Fibroblast of pulmonary artery (primary cell): ENCODE results near the gene GLS.

Source experiments
- DNase-seq: peaks from one replicate; pipeline ENCODE4 v3.0.0-alpha.2; 2010; ENCODE audit warnings: low read depth
- H3K4me3 ChIP-seq: replicated peaks from 2 replicates; pipeline ENCODE4 v1.5.1; 2011; ENCODE audit warnings: low read depth, mild to moderate bottlenecking, control low read depth, low read length, moderate library complexity
- TF ChIP-seq, protein P1 (sequence below): IDR thresholded peaks from 2 replicates; pipeline ENCODE4 v1.5.1; 2011; ENCODE audit warnings: mild to moderate bottlenecking, control low read depth, low read length, inconsistent platforms; ENCODE audit errors: missing control alignments

The GLS gene

GRCh38 chr2:190973726-190974628, 93.4 kb downstream of the GLS start:
- TF ChIP-seq, protein P1, sequence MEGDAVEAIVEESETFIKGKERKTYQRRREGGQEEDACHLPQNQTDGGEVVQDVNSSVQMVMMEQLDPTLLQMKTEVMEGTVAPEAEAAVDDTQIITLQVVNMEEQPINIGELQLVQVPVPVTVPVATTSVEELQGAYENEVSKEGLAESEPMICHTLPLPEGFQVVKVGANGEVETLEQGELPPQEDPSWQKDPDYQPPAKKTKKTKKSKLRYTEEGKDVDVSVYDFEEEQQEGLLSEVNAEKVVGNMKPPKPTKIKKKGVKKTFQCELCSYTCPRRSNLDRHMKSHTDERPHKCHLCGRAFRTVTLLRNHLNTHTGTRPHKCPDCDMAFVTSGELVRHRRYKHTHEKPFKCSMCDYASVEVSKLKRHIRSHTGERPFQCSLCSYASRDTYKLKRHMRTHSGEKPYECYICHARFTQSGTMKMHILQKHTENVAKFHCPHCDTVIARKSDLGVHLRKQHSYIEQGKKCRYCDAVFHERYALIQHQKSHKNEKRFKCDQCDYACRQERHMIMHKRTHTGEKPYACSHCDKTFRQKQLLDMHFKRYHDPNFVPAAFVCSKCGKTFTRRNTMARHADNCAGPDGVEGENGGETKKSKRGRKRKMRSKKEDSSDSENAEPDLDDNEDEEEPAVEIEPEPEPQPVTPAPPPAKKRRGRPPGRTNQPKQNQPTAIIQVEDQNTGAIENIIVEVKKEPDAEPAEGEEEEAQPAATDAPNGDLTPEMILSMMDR, result no peak
- DNase-seq, result no peak
- H3K4me3 ChIP-seq, result no peak overlapping the region

DNA sequence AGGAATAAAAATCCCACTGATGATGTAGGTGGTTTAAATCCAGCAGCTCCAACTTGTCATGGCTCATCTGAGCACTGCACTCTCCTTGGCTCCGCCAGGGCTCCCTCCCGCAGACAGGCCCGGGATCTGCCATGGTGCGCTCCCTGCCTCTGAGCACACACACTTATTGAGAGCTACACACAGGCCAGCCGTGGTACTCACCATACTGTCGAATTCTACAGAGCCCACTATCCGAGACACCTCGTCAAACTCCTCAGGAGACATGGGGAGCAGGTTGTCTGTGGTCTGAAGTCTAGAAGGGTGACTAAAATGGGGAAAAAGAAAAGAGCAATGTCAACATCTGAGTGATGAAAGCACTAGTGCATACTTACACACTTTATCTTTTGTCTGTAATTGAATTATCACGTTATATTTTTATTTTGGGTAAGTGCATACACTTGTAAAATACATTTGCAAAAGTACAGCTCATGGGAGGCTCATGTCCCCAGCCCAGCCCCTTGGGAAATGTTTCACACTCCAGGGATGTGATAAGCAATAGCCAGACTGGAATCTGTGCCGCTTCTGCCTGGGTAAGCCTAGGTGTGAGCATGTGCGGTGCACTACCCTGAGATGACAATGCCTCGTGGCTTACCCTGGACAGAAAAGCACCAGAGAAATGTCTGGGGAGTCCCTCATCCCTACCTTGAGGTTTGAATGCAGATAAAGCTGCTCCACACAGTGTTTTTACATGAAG, 94.2 kb downstream of the GLS start:
- no peak overlapping the region for H3K4me3 ChIP-seq
- DNase-seq, result no peak
- TF ChIP-seq, protein P1, result no peak

- TF ChIP-seq, protein P1, result no peak
- DNase-seq, result no peak
- no peak overlapping the region for H3K4me3 ChIP-seq
Observed at GRCh38 chr2:190976521-190976920, 95.9 kb downstream of the GLS start.

- no peak for DNase-seq
- TF ChIP-seq, protein P1, result no peak
- H3K4me3 ChIP-seq, result no peak overlapping the region
Observed at GRCh38 chr2:190977505-190977904, 96.9 kb downstream of the GLS start.

- DNase-seq, result peak; percentile 73
- no peak overlapping the region for H3K4me3 ChIP-seq
- TF ChIP-seq, protein P1, result no peak
Observed at GRCh38 chr2:190978389-190979053, 97.9 kb downstream of the GLS start.

GRCh38 chr2:190979906-190980629, 99.4 kb downstream of the GLS start:
- TF ChIP-seq, protein P1, result no peak
- DNase-seq, result peak; percentile 94
- peak overlapping the region; percentile 1 for H3K4me3 ChIP-seq
